Activated CD8-positive, alpha-beta T cell treated with anti-CD3 and anti-CD28 coated beads for 36 hours (primary cell): ENCODE measurements around the gene PTGS1. TPM values are rescaled to one million over a fixed set of nuclear protein-coding genes. Genes with fewer than 3 reads are reported as not detected.

ENCODE experiments used
- ATAC-seq: fragments of 200-7000 bp; cut with Tn5 transposase; one replicate; pipeline ENCODE4 v1.10.0; 2021; ENCODE audit warnings: mild to moderate bottlenecking, moderate library complexity
- CTCF ChIA-PET: fragments of 350-600 bp; sonication (Branson Sonifier 250); formaldehyde crosslinking; loops from one replicate; lab custom pipeline; 2021; ENCODE audit warnings: antibody characterized with exemption; lab: Charles Lee
- POLR2A ChIA-PET: fragments of 350-600 bp; sonication (Branson Sonifier 250); formaldehyde crosslinking; loops from one replicate; lab custom pipeline; 2021; ENCODE audit warnings: antibody characterized with exemption; lab: Charles Lee
- DNase-seq: peaks from one replicate; pipeline ENCODE4 v3.0.0-alpha.2; 2020
- H3K27ac Mint-ChIP-seq: one replicate; pipeline ENCODE4 v1.8.0; 2021; ENCODE audit warnings: mild to moderate bottlenecking, mixed read lengths
- H3K27me3 Mint-ChIP-seq: one replicate; pipeline ENCODE4 v1.8.0; 2021; ENCODE audit warnings: mixed read lengths
- H3K36me3 Mint-ChIP-seq: one replicate; pipeline ENCODE4 v1.8.0; 2021; ENCODE audit warnings: low read depth, mixed read lengths
- H3K4me1 Mint-ChIP-seq: one replicate; pipeline ENCODE4 v1.8.0; 2021; ENCODE audit warnings: low read depth, mixed read lengths
- H3K4me3 Mint-ChIP-seq: one replicate; pipeline ENCODE4 v1.8.0; 2021; ENCODE audit warnings: mild to moderate bottlenecking, moderate library complexity, mixed read lengths
- H3K9me3 Mint-ChIP-seq: one replicate; pipeline ENCODE4 v1.8.0; 2021; ENCODE audit warnings: mixed read lengths
- CTCF ChIP-seq: fragments of 200-600 bp; IDR thresholded peaks from one replicate; pipeline ENCODE4 v1.8.0; 2022; ENCODE audit warnings: antibody characterized with exemption, mild to moderate bottlenecking
- intact Hi-C: fragments of 100-400 bp; cut with micrococcal nuclease; formaldehyde crosslinking; loops from one replicate; pipeline ENCODE4 v1.10.0; 2022
- total RNA-seq, 2 experiments: library from RNA; stranded (reverse); gene quantifications; one replicate each; pipeline ENCODE4 v1.2.3, GENCODE V29; 2021

Gene PTGS1
- total RNA-seq, 2 experiments from 2014 or later = 0.23 TPM; not detected in 1

GRCh38 chr9:122336866-122337555 lies 33.8 kb upstream of the PTGS1 start:
- TF ChIP-seq CTCF = no peak
- no peak for DNase-seq
- H3K9me3 Mint-ChIP-seq = no peaks in the 10 kb centered on the region
- ATAC-seq = no peak
- ChIA-PET CTCF (interaction anchor here (1.4 kb wide), 1 partner anchor 212 kb away, joined by 5 read pairs; no protein-coding TSS in a partner anchor), POLR2A (interaction anchor here (1.0 to 1.5 kb wide), 2 partner anchors 8 kb away, joined by 3 to 4 read pairs; no protein-coding TSS in a partner anchor)
- no peak overlapping the region for H3K4me3 Mint-ChIP-seq
- H3K27me3 Mint-ChIP-seq = no peaks in the 10 kb centered on the region
- H3K36me3 Mint-ChIP-seq = no peaks in the 10 kb centered on the region
- no peaks in the 10 kb centered on the region for H3K4me1 Mint-ChIP-seq
- no peak overlapping the region for H3K27ac Mint-ChIP-seq
- intact Hi-C loops = no loop called here

- Mint-ChIP-seq H3K4me1 (no peaks in the 10 kb centered on the region), H3K36me3 (no peaks in the 10 kb centered on the region), H3K4me3 (no peak overlapping the region), H3K27ac (no peak overlapping the region), H3K9me3 (no peaks in the 10 kb centered on the region), H3K27me3 (no peaks in the 10 kb centered on the region)
- ChIA-PET CTCF (interaction anchor here (1.4 kb wide), 1 partner anchor 212 kb away, joined by 5 read pairs; no protein-coding TSS in a partner anchor), POLR2A (interaction anchor here (1.0 to 1.5 kb wide), 2 partner anchors 8 kb away, joined by 3 to 4 read pairs; no protein-coding TSS in a partner anchor)
- DNase-seq = no peak
- intact Hi-C loops = no loop called here
- TF ChIP-seq CTCF = no peak
- no peak for ATAC-seq
Measured at GRCh38 chr9:122337556-122337929, 33.3 kb upstream of the PTGS1 start.

- ATAC-seq (no peak), DNase-seq (no peak)
- H3K9me3 Mint-ChIP-seq = no peaks in the 10 kb centered on the region
- ChIA-PET CTCF (interaction anchor here (2.5 kb wide), 1 partner anchor 12 kb away, joined by 9 read pairs; no protein-coding TSS in a partner anchor), POLR2A (interaction anchor here (1.5 kb wide), 1 partner anchor 9 kb away, joined by 3 read pairs; no protein-coding TSS in a partner anchor)
- intact Hi-C loops = no loop called here
- H3K27me3 Mint-ChIP-seq = no peaks in the 10 kb centered on the region
- no peak overlapping the region for H3K27ac Mint-ChIP-seq
- H3K4me1 Mint-ChIP-seq = no peaks in the 10 kb centered on the region
- no peak for TF ChIP-seq CTCF
- H3K36me3 Mint-ChIP-seq = no peaks in the 10 kb centered on the region
- no peak overlapping the region for H3K4me3 Mint-ChIP-seq
Measured at GRCh38 chr9:122338536-122338935, 32.3 kb upstream of the PTGS1 start.

- no peaks in the 10 kb centered on the region for H3K36me3 Mint-ChIP-seq
- ChIA-PET CTCF (interaction anchor here (2.5 to 17.1 kb wide), 2 partner anchors 11 to 214 kb away, joined by 9 to 315 read pairs; no protein-coding TSS in a partner anchor), POLR2A (interaction anchor here (1.5 kb wide), 1 partner anchor 10 kb away, joined by 3 read pairs; no protein-coding TSS in a partner anchor)
- intact Hi-C loops = no loop called here
- H3K4me3 Mint-ChIP-seq = no peak overlapping the region
- DNase-seq (no peak), ATAC-seq (no peak)
- no peaks in the 10 kb centered on the region for H3K9me3 Mint-ChIP-seq
- no peak for TF ChIP-seq CTCF
- no peaks in the 10 kb centered on the region for H3K4me1 Mint-ChIP-seq
- H3K27me3 Mint-ChIP-seq = no peaks in the 10 kb centered on the region
- no peak overlapping the region for H3K27ac Mint-ChIP-seq
Measured at GRCh38 chr9:122338994-122339393, 31.8 kb upstream of the PTGS1 start.

GRCh38 chr9:122339579-122339978 lies 31.2 kb upstream of the PTGS1 start:
- POLR2A ChIA-PET = no interaction called here
- H3K9me3 Mint-ChIP-seq = no peaks in the 10 kb centered on the region
- no peaks in the 10 kb centered on the region for H3K36me3 Mint-ChIP-seq
- no peaks in the 10 kb centered on the region for H3K4me1 Mint-ChIP-seq
- CTCF ChIA-PET = interaction anchor here (2.5 to 17.1 kb wide), 2 partner anchors 11 to 215 kb away, joined by 9 to 315 read pairs; no protein-coding TSS in a partner anchor
- intact Hi-C loops = no loop called here
- TF ChIP-seq CTCF = no peak
- no peaks in the 10 kb centered on the region for H3K27me3 Mint-ChIP-seq
- DNase-seq (no peak), ATAC-seq (no peak)
- H3K4me3 Mint-ChIP-seq = no peak overlapping the region
- no peak overlapping the region for H3K27ac Mint-ChIP-seq
